GM21367 (cell line): ENCODE results near the gene PARD6G.

ENCODE experiments used
- ATAC-seq: cut with Tn5 transposase; IDR thresholded peaks from one replicate; pipeline ENCODE4 v1.9.1; 2021; ENCODE audit not compliant: unreplicated experiment

PARD6G gene

DNA sequence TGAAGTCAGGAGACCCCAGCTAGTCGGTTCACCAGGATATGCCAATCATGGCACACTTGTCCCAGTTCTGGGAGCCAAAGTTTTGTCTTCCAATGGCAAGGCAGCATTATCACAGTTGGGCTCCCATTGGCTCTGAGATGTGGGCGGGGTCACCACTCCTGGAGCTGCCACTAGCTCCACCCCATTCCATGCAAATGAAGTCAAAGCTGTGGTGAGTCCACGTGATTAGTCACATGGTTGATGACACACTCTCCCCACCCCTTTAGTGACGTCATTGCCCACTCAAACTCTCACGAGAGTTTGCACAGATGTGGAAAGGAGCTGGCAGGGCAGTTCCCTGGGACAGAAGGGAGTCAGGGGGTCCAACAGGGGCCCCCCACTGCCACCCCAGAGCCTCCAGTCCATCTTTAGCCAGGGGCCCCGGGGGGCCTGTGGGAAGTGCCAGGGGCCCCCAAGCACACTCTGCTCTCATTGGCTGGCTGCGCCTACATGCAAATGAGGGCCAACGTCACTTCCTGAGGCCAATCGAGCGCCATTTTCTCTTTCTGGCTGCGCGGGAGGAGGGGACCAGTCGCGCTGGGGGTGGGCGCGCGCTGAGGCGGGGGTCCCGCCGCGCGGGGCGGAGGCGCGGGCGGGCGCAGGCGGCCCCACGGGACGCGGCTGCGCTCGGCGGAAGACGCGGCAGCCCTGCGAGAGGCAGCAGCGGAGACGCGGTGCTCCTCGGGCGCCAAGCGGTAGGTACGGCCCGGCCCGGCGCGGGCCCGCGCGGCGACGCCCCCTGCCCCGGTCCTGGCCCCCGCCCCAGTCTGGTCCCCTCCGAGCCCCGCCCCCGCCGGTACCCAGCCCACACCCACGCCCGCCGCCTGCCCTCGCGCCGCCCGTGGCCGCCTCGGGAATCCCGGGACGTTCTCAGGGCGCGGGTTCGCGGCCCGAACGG lies 138.3 kb downstream of the PARD6G start, which contains the start of gene ADNP2:
Gene ADNP2 (plus strand): TSS at position 524 of the 937 bp plus-strand sequence. CDS start 8,281 bp downstream, outside the sequence.
- ATAC-seq = peak; percentile 56

DNA sequence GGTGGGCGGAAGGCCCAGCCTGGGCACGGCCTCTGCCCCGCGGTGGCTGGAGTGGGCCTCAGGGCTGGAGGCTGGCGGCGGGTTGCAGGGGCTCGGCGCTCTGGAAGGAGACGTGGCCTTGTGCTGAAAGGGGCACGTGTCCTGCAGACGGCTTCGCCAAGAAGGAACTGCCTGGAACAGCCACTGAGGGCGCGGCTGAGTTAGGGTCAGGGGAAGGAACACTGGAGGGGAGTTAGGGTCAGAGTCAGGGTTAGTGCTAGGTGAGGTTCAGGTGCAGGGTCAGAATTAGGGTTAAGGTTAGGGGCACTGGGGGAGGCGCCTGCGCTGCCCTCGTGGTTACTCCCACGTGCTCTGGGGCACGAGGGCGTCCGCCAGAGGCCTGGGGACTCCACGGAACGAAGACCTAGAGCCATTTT lies 139.2 kb downstream of the PARD6G start:
- no peak for ATAC-seq

DNA sequence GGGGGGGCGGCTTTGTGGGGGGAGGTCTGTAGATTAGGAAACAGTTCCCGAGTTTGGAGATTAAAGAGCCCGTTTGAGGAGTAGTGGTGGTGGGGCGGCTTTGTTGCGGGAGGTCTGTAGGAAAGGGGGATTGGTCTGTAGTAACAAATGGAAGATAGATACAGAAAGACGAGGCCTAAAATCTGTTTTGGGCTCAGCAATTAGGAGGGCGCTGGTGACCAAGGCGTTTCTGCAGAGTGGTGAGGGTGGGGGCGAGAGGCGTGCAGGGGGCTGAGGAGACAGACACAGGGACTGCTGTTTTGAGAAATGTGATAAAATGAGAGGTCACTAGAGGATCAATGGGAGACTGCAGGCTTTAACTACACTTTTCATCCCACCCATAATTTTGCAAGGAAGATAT lies 139.9 kb downstream of the PARD6G start:
- ATAC-seq = no peak
